WERI-Rb-1 (cell line): Measurements from ENCODE around the gene CRYBG1.

ENCODE experiments used
- DNase-seq: peaks from one replicate; pipeline ENCODE4 v3.0.0-alpha.2; 2020
- H3K27ac ChIP-seq: fragments of 250-450 bp; sonication (Bioruptor Pico); 2 replicates; pipeline ENCODE4 v1.5.1; 2020; ENCODE audit warnings: mild to moderate bottlenecking, moderate library complexity
- H3K27me3 ChIP-seq: fragments of 250-450 bp; sonication (Bioruptor Pico); 2 replicates; pipeline ENCODE4 v1.5.1; 2021; ENCODE audit warnings: mild to moderate bottlenecking, low read depth, moderate library complexity; ENCODE audit not compliant: insufficient read depth, severe bottlenecking
- H3K36me3 ChIP-seq: fragments of 250-450 bp; sonication (Bioruptor Pico); 2 replicates; pipeline ENCODE4 v1.5.1; 2020; ENCODE audit warnings: mild to moderate bottlenecking, moderate library complexity
- H3K4me3 ChIP-seq: 2 replicates; pipeline ENCODE4 v1.5.1; 2011; ENCODE audit warnings: low read depth, mild to moderate bottlenecking, control low read depth, low read length
- H3K9me3 ChIP-seq: fragments of 250-450 bp; sonication (Bioruptor Pico); 2 replicates; pipeline ENCODE4 v1.5.1; 2021; ENCODE audit warnings: mild to moderate bottlenecking, moderate library complexity; ENCODE audit not compliant: severe bottlenecking
- CTCF ChIP-seq: IDR thresholded peaks from 2 replicates; pipeline ENCODE4 v1.5.1; 2011; ENCODE audit warnings: low read depth, mild to moderate bottlenecking, control low read depth, inconsistent platforms, low read length

CRYBG1 gene

DNA sequence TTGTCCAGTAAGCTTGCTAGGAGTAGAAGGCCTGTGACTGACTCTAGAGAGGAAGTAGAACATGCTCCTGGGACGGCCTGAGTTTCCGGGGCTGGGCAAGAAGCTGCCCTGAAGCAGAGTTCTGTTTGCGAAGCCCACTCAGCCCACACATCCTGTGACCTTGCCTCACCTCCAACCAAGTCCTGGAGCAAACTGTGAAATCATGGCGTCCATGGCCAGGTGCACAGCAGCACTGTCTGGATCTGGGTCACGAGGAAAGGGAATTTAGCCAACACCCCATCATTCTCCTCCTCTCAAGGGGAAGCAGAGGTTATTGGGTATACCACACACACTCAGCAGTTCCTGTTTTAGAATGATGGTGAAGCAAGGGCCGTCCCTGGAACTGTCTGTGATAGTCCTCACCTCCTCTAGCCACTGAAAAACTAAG lies 87.5 kb downstream of the CRYBG1 start:
- no peak for TF ChIP-seq CTCF
- no peak overlapping the region for H3K27ac ChIP-seq
- H3K9me3 ChIP-seq: no peaks in the 10 kb centered on the region
- no peaks in the 10 kb centered on the region for H3K27me3 ChIP-seq
- no peaks in the 10 kb centered on the region for H3K36me3 ChIP-seq
- no peak overlapping the region for H3K4me3 ChIP-seq
- no peak for DNase-seq

DNA sequence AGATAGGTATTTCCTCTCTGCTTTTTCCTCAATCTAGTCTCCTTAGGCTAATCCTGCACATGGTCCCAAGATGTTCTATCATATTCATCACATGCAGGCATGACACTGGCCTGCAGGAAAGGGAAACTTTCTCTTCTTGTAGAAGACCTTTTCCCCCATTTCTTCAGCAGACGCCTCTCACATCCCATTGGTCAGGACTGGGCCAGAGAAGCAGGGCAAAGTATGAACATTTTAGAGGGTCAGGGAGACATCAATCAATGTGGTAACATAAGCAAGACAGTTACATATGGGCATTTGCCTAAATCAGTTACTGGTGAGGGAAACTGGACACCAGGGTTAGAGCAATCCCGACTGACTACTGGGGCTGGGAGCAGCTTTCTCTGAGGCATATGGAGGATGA lies 90.1 kb downstream of the CRYBG1 start:
- no peak for DNase-seq
- no peak for TF ChIP-seq CTCF
- Histone ChIP-seq H3K36me3 (no peaks in the 10 kb centered on the region), H3K4me3 (no peak overlapping the region), H3K9me3 (no peaks in the 10 kb centered on the region), H3K27ac (no peak overlapping the region), H3K27me3 (no peaks in the 10 kb centered on the region)

DNA sequence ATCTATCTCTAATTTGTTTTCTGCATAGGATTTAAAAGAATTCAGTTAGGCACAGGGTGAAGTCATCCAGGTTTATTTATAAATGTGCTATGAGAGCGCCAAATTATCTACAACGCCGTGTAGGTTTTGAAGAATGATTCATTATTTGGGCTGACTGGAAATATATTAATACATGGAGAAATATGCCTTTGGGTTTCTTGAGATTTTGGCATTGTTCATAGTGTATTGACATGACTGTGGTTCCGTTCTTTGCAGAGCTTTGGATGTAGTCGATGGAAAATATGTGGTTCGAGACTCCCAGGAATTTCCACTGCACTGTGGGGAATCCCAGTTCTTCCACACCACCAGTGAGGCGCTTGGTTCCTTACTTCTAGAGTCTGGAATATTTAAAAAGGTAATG lies 90.9 kb downstream of the CRYBG1 start:
- Histone ChIP-seq H3K27ac (no peak overlapping the region), H3K36me3 (no peaks in the 10 kb centered on the region), H3K9me3 (no peaks in the 10 kb centered on the region), H3K27me3 (no peaks in the 10 kb centered on the region), H3K4me3 (no peak overlapping the region)
- no peak for TF ChIP-seq CTCF
- DNase-seq: no peak

DNA sequence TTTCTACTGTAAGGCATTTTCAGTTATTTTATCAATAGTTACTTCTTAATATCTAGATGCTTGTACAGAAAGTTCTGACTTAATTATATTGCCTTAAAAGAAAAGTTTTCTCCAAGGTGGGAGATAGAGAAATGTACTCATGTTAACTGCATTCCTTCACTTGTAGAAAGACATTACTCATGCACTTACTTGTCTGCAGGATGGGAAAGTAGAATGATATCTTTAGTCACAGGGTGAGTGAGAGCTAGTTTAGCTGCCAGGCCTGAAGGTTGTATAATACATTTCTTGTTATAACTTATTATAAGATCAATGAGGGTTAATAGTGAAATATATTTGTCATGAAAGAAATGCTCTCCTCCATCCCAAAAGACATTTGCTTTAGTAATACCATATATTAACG lies 92.1 kb downstream of the CRYBG1 start:
- H3K27me3 ChIP-seq: no peaks in the 10 kb centered on the region
- DNase-seq: no peak
- H3K36me3 ChIP-seq: no peaks in the 10 kb centered on the region
- H3K27ac ChIP-seq: no peak overlapping the region
- no peaks in the 10 kb centered on the region for H3K9me3 ChIP-seq
- TF ChIP-seq CTCF: no peak
- H3K4me3 ChIP-seq: no peak overlapping the region

DNA sequence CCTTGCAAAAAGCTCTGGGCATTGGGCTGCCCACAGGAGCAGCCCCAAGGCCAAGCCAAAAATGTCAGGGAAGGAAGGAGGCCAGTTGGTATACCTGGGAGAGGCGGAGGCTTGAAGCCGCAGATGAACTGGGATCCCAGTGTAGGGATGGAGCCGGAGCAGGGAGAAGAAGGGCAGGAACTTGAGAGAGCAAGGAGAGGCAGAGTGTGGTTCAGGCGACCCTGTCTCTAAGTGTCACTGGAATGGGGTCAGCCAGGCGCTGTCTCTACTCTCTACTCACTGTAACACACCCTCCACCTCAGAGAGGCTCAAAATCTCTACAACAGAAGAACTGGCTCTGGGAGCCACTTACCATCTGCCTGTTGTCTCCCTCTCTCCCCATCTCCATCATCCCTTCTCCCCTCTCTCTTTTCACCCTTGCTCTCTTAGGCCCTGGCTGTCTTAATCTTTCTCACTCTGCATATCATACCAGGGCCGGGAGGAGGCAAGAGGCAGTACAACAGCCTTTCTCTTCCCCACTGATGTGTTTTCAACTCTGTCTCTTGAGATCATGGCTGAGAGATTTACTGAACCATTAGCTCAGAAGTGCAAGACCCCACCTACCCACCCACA lies 93.3 kb downstream of the CRYBG1 start:
- DNase-seq: no peak
- no peak for TF ChIP-seq CTCF
- H3K36me3 ChIP-seq: no peaks in the 10 kb centered on the region
- no peaks in the 10 kb centered on the region for H3K27me3 ChIP-seq
- no peaks in the 10 kb centered on the region for H3K9me3 ChIP-seq
- no peak overlapping the region for H3K4me3 ChIP-seq
- H3K27ac ChIP-seq: no peak overlapping the region

DNA sequence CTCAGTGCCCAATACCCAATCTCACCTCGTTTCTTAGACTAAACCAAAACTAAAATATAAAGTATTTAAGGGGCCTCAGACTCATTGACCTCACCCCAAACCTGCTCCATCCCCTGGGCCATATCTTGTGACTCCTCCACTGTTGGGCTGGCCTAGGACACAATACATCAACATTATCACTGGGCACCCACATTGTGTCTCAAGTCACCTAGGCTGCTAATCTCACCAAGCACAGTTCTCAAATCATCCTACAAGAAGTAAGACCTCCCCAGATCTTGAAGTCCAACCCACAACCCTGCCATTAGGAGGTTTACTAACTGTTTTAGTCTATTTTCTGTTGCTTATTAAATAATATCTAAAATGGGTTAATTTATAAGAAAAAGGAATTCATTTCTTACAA lies 96.2 kb downstream of the CRYBG1 start:
- Histone ChIP-seq H3K27me3 (no peaks in the 10 kb centered on the region), H3K36me3 (no peaks in the 10 kb centered on the region), H3K27ac (no peak overlapping the region), H3K9me3 (no peaks in the 10 kb centered on the region), H3K4me3 (no peak overlapping the region)
- TF ChIP-seq CTCF: no peak
- no peak for DNase-seq
